Activated T-cell treated with anti-CD3 and anti-CD28 coated beads, Interleukin-2, amount 50 U/mL, for 72 hours (primary cell): ENCODE data around the gene CPNE9. TPM values are rescaled to one million over a fixed set of nuclear protein-coding genes. Genes with fewer than 3 reads are reported as not detected.

Experiments
- ATAC-seq, 2 donors: fragments of 150-1000 bp; cut with Tn5 transposase; replicated peaks in 1 of 2; 2 replicates each; pipeline ENCODE4 v1.10.0; 2021; ENCODE audit warnings: moderate library complexity in 2 of 2, mild to moderate bottlenecking in 1 of 2
- DNase-seq, 2 donors: peaks; one replicate each; pipeline ENCODE4 v3.0.0; 2021 to 2022; ENCODE audit warnings: mixed read lengths in 1 of 2
- H3K27ac Mint-ChIP-seq: one replicate; pipeline ENCODE4 v1.8.0; 2022; ENCODE audit warnings: mild to moderate bottlenecking, moderate library complexity, mixed read lengths
- H3K27me3 Mint-ChIP-seq: one replicate; pipeline ENCODE4 v1.8.0; 2022; ENCODE audit warnings: low read depth, mixed read lengths
- H3K36me3 Mint-ChIP-seq, 2 donors: one replicate each; pipeline ENCODE4 v1.8.0; 2022; ENCODE audit warnings: mixed read lengths in 2 of 2, mild to moderate bottlenecking in 1 of 2; ENCODE audit not compliant: insufficient read depth in 2 of 2
- H3K4me1 Mint-ChIP-seq: one replicate; pipeline ENCODE4 v1.8.0; 2022; ENCODE audit warnings: low read depth, mixed read lengths
- H3K4me3 Mint-ChIP-seq, 2 donors: one replicate each; pipeline ENCODE4 v1.8.0; 2022; ENCODE audit warnings: mild to moderate bottlenecking in 2 of 2, mixed read lengths in 2 of 2, moderate library complexity in 2 of 2
- H3K9me3 Mint-ChIP-seq, 2 donors: one replicate each; pipeline ENCODE4 v1.8.0; 2022; ENCODE audit warnings: mixed read lengths in 2 of 2
- total RNA-seq, 2 donors: library from RNA; stranded (reverse); gene quantifications; one replicate each; pipeline ENCODE4 v1.2.3, GENCODE V29; 2022

Gene CPNE9
- total RNA-seq, 2 donors from 2014 or later: 0.46 to 0.77 TPM

DNA sequence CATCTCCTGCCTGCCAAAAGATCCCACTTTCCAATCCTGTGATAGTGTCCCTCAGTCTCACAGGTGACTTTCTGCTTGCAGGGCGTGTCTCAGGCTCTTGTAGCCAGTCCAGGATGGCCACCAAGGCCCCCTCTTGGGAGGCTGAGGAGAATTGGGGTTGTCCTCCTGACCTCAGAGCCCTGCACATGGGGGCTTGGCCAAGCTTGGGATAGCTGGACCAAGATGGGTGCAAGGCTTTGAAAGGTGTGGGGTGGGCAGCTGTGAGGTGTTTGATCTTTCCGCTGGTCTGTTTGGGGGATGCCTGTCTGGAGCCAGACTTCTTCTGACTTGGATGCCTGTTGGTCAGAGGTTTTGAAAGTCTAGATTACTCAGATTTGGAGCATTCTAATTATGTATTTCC lies 12.0 kb upstream of the CPNE9 start:
- H3K27me3 Mint-ChIP-seq: no peaks in the 10 kb centered on the region
- ATAC-seq (no peak), DNase-seq (no peak)
- H3K4me1 Mint-ChIP-seq: no peaks in the 10 kb centered on the region
- peak overlapping the region; percentile 11 for H3K27ac Mint-ChIP-seq
- H3K36me3 Mint-ChIP-seq: peaks cover 0 to 6% of the 10 kb centered on the region in 2 donors
- H3K4me3 Mint-ChIP-seq: no peak overlapping the region
- no peaks in the 10 kb centered on the region for H3K9me3 Mint-ChIP-seq

DNA sequence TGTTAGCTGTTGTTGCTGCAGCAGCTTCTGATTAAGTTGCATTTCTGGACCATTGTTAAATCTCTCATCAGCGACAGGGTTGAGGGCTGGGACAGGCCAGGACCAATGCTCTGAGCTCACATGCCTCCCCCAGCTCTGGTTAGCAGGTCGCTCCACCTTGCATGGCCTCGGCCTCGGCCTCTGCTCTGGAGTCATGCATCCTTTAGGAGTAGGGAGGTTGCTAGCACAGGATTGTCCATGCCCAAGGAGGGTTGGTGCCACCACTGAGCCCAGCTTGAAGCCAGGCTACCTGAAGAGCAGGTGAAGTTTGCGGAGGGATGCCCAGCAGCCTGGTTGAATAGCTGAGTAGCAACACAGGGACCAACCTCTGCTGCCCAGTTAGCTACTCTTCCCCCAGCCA lies 11.2 kb upstream of the CPNE9 start:
- Mint-ChIP-seq H3K27me3 (no peaks in the 10 kb centered on the region), H3K27ac (no peak overlapping the region), H3K9me3 (no peaks in the 10 kb centered on the region), H3K4me1 (no peaks in the 10 kb centered on the region), H3K36me3 (peaks cover 0 to 6% of the 10 kb centered on the region in 2 donors), H3K4me3 (no peak overlapping the region)
- ATAC-seq (no peak), DNase-seq (no peak)

DNA sequence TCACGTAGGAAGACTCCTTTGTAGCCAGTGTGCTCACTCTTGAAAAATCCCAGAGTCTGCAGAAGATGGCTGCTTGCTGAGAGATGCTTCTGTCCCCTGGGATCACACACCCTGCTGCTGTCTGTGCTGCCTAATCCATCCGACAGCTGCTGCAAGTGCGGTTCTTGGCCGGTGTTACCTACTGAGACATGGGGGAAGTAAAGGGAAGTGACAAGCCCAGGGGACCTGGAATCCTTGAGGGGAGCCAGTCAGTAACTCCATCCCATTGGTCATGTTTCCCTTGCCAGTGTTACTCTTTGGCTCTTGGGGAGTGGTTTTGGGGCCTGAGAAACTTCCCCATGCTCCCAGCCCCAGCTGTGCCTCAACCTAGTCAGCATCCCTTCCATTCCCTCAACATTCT lies 8.3 kb upstream of the CPNE9 start:
- H3K4me1 Mint-ChIP-seq: no peaks in the 10 kb centered on the region
- peaks cover 1 to 11% of the 10 kb centered on the region in 2 donors for H3K36me3 Mint-ChIP-seq
- no peaks in the 10 kb centered on the region for H3K9me3 Mint-ChIP-seq
- DNase-seq (no peak), ATAC-seq (no peak)
- H3K27ac Mint-ChIP-seq: no peak overlapping the region
- no peaks in the 10 kb centered on the region for H3K27me3 Mint-ChIP-seq
- no peak overlapping the region for H3K4me3 Mint-ChIP-seq

DNA sequence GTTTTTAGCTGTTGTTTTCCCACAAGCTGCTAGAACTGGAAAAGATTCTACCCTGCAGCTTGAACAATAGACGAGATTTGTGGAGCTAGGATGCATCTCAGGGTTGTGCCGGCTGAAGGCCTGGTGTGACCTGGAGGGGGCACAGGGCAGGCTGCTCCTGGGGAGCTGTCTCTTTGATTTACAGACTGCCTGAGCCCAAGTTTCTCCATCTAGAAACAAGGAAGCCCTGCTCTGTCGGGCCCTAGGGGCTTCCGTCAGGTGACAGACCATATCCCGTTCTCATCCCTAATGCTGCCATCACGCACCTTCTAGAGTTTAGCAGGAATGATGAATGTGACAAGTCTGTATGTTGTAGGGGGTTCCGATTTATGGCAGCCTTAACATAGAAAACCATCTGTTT lies 7.9 kb upstream of the CPNE9 start:
- no peak overlapping the region for H3K4me3 Mint-ChIP-seq
- DNase-seq (no peak), ATAC-seq (no peak)
- H3K9me3 Mint-ChIP-seq: no peaks in the 10 kb centered on the region
- H3K36me3 Mint-ChIP-seq: peaks cover 1 to 11% of the 10 kb centered on the region in 2 donors
- H3K27ac Mint-ChIP-seq: no peak overlapping the region
- H3K27me3 Mint-ChIP-seq: no peaks in the 10 kb centered on the region
- H3K4me1 Mint-ChIP-seq: no peaks in the 10 kb centered on the region

- Mint-ChIP-seq H3K27ac (no peak overlapping the region), H3K4me3 (no peak overlapping the region), H3K9me3 (no peaks in the 10 kb centered on the region), H3K36me3 (peaks cover 1 to 11% of the 10 kb centered on the region in 2 donors), H3K4me1 (no peaks in the 10 kb centered on the region), H3K27me3 (no peaks in the 10 kb centered on the region)
- ATAC-seq (no peak), DNase-seq (no peak)
Measured at GRCh38 chr3:9696480-9697220, 7.0 kb upstream of the CPNE9 start.

DNA sequence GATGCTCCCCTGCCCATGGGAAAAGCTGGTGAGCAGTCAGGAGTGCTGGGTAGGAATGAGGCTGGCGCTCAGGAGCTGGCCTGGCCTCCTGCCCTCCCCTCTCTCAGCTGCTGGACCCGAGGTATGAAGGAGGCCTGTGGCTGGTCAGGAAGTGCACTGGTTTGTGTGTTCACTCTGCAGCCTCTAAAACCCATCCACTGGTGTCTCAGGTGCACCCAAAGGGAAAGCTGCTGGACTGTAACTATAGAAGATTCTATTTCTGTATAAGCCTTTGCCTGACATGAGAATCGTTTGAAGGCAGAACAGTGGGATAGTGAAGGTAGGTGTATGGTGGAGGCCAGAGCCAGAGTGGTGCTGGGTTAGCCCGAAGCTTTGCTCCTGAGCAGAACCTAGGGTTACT lies 5.7 kb upstream of the CPNE9 start:
- ATAC-seq: no peak
- no peak overlapping the region for H3K27ac Mint-ChIP-seq
- H3K9me3 Mint-ChIP-seq: no peaks in the 10 kb centered on the region
- no peak overlapping the region for H3K4me3 Mint-ChIP-seq
- peaks cover 1 to 14% of the 10 kb centered on the region in 2 donors for H3K36me3 Mint-ChIP-seq
- no peaks in the 10 kb centered on the region for H3K4me1 Mint-ChIP-seq
- H3K27me3 Mint-ChIP-seq: peaks cover 2% of the 10 kb centered on the region
- DNase-seq: no peak

DNA sequence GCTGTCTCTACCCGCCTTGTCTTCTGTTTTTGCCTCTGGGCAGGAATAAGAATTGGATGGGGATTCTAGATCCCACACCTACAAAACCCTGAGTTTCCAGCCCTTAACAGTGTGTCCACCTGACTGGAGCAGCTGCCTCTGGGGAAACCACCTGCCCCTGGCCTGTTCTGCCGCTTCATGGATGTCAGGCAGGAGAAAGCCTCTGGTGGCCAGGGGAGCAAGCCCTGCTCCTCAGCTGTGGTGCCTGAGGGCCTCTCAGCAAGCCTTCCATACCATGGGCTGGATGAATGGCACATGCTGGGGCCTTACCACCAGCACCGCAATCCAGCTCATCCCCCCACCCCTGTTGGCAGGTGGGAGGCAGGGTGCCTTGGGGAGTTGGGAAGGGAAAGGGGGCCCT lies 5.3 kb upstream of the CPNE9 start:
- DNase-seq (no peak), ATAC-seq (no peak)
- H3K4me3 Mint-ChIP-seq: no peak overlapping the region
- H3K9me3 Mint-ChIP-seq: no peaks in the 10 kb centered on the region
- H3K27me3 Mint-ChIP-seq: peaks cover 6% of the 10 kb centered on the region
- H3K4me1 Mint-ChIP-seq: no peaks in the 10 kb centered on the region
- H3K36me3 Mint-ChIP-seq: peaks cover 1 to 16% of the 10 kb centered on the region in 2 donors
- H3K27ac Mint-ChIP-seq: no peak overlapping the region

DNA sequence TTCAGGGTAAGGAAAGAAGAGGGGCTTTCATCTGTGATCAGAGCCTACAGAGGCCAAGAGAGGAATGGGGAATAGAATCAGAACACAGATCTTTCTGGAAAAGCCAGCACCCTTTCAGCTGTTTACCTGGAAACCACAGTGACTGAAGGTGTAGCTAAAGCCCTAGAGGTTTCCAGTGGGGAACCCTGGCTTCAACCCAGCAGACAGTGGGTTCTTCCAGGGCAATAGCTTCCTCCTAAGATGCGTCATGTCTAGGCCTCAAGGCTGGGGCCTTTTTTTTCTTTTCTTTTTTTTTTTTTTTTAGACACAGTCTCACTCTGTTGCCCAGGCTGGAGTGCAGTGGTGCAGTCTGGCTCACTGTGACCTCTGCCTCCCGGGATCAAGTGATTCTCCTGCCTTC lies 3.1 kb upstream of the CPNE9 start:
- H3K27ac Mint-ChIP-seq: no peak overlapping the region
- H3K27me3 Mint-ChIP-seq: peaks cover 15% of the 10 kb centered on the region
- DNase-seq (no peak), ATAC-seq (no peak)
- H3K4me1 Mint-ChIP-seq: peaks cover 9% of the 10 kb centered on the region
- peaks cover 1 to 12% of the 10 kb centered on the region in 2 donors for H3K36me3 Mint-ChIP-seq
- H3K9me3 Mint-ChIP-seq: no peaks in the 10 kb centered on the region
- H3K4me3 Mint-ChIP-seq: no peak overlapping the region

- peaks cover 1 to 12% of the 10 kb centered on the region in 2 donors for H3K36me3 Mint-ChIP-seq
- H3K27me3 Mint-ChIP-seq: peaks cover 19% of the 10 kb centered on the region
- H3K9me3 Mint-ChIP-seq: no peaks in the 10 kb centered on the region
- DNase-seq: no peak
- H3K4me3 Mint-ChIP-seq: no peak overlapping the region
- no peak for ATAC-seq
- no peak overlapping the region for H3K27ac Mint-ChIP-seq
- peaks cover 9% of the 10 kb centered on the region for H3K4me1 Mint-ChIP-seq
Measured at GRCh38 chr3:9701006-9701405, 2.6 kb upstream of the CPNE9 start.

- peaks cover 1 to 12% of the 10 kb centered on the region in 2 donors for H3K36me3 Mint-ChIP-seq
Measured at GRCh38 chr3:9701711-9702110, 1.9 kb upstream of the CPNE9 start.

GRCh38 chr3:9703240-9703639 lies 393 bp upstream of the CPNE9 start:
- H3K27me3 Mint-ChIP-seq: peaks cover 33% of the 10 kb centered on the region
- peaks cover 9% of the 10 kb centered on the region for H3K4me1 Mint-ChIP-seq
- ATAC-seq (no peak), DNase-seq (no peak)
- H3K9me3 Mint-ChIP-seq: no peaks in the 10 kb centered on the region
- no peak overlapping the region for H3K27ac Mint-ChIP-seq
- H3K4me3 Mint-ChIP-seq: peak overlapping the region in 1 of 2 donors; percentile 20
- H3K36me3 Mint-ChIP-seq: peaks cover 0 to 6% of the 10 kb centered on the region in 2 donors

More at GRCh38 chr3:9701711-9702110, 1.9 kb upstream of the CPNE9 start:
- Mint-ChIP-seq H3K27me3 (peaks cover 26% of the 10 kb centered on the region), H3K27ac (no peak overlapping the region), H3K4me3 (no peak overlapping the region), H3K4me1 (peaks cover 9% of the 10 kb centered on the region), H3K9me3 (no peaks in the 10 kb centered on the region)
- ATAC-seq (no peak), DNase-seq (no peak)

DNA sequence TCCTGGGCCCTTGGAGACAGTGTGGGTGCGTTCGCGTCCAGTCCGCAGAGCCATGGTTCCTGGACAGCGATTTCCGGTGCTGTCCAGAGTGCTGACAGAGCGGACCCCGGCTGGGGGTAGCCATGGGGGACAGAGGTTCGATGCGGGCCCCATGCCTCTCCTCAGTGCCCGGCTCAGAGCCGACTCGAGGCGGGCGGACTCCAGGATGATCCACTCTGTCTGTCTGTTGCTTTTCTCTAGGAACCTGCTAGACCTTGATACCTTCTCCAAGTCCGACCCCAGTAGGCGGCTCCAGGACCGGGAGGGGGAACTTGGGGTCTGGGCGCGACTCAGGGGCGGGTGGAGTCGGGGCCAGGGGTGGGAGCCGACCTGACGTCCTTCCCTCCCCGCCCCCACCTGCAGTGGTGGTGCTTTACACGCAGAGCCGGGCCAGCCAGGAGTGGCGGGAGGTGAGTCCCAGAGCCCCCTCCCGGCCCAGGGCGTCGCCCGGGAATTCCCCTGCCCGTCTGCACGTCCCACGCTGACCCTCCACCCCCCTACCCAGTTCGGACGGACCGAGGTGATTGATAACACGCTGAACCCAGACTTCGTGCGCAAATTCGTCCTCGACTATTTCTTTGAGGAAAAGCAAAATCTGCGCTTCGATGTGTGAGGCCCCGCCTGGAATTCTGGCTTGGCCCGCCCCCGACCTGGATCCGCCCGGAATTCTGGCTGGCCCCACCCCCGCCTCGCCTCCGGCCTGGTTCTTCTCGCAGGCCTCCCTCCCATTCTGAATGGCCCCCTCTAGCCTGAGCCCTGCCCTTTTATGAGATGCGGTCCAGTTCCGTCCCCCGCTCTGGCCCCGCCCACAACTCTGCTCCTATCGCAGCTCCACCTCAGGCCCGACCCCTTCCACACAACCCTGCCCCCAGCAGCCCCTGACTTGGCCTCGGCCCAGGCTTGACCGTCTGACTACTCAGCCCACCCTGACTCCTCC lies 1.0 kb downstream of the CPNE9 start:
- Mint-ChIP-seq H3K9me3 (no peaks in the 10 kb centered on the region), H3K4me3 (peak overlapping the region; percentile 55 to 70), H3K27ac (no peak overlapping the region), H3K4me1 (peaks cover 9% of the 10 kb centered on the region), H3K27me3 (peaks cover 33% of the 10 kb centered on the region), H3K36me3 (peaks cover 0 to 6% of the 10 kb centered on the region in 2 donors)
- ATAC-seq (peak; percentile 46 to 50), DNase-seq (peak; percentile 33)

- Mint-ChIP-seq H3K27ac (no peak overlapping the region), H3K36me3 (no peaks in the 10 kb centered on the region), H3K4me1 (peaks cover 6% of the 10 kb centered on the region), H3K27me3 (peaks cover 22% of the 10 kb centered on the region), H3K4me3 (no peak overlapping the region), H3K9me3 (no peaks in the 10 kb centered on the region)
- DNase-seq (no peak), ATAC-seq (peak; percentile 41 to 56)
Measured at GRCh38 chr3:9710174-9710739, 6.6 kb downstream of the CPNE9 start.
